Trophoblast cell (in vitro differentiated cells and primary cell): Measurements from ENCODE around the gene PRRX2.
A peak's percentile ranks its signal among the peaks of the same experiment; 100 is the strongest.

Experiments used
- DNase-seq, 2 donors: peaks; one replicate each; pipeline ENCODE4 v3.0.0-alpha.2; 2016
- H2AFZ ChIP-seq: 2 replicates; pipeline ENCODE4 v1.6.1; 2013; ENCODE audit warnings: low read length, moderate library complexity, mild to moderate bottlenecking; ENCODE audit not compliant: insufficient read depth, poor library complexity
- H2AK5ac ChIP-seq: 2 replicates; pipeline ENCODE4 v1.6.1; 2013; ENCODE audit warnings: mild to moderate bottlenecking, low read length
- H2BK120ac ChIP-seq: 2 replicates; pipeline ENCODE4 v1.6.1; 2013; ENCODE audit warnings: low read length, mild to moderate bottlenecking, moderate library complexity; ENCODE audit not compliant: insufficient read depth, poor library complexity
- H2BK12ac ChIP-seq: 2 replicates; pipeline ENCODE4 v1.6.1; 2013; ENCODE audit warnings: mild to moderate bottlenecking, low read length, moderate library complexity
- H2BK5ac ChIP-seq: 2 replicates; pipeline ENCODE4 v1.6.1; 2013; ENCODE audit warnings: low read length, low read depth, moderate library complexity, mild to moderate bottlenecking; ENCODE audit not compliant: poor library complexity
- H3K14ac ChIP-seq: 2 replicates; pipeline ENCODE4 v1.6.1; 2013; ENCODE audit warnings: mild to moderate bottlenecking, low read length
- H3K18ac ChIP-seq: 2 replicates; pipeline ENCODE4 v1.6.1; 2013; ENCODE audit warnings: mild to moderate bottlenecking, low read length
- H3K23ac ChIP-seq: 2 replicates; pipeline ENCODE4 v1.6.1; 2013; ENCODE audit warnings: low read length
- H3K27ac ChIP-seq: 2 replicates; pipeline ENCODE4 v1.5.1; 2013; ENCODE audit warnings: low read depth, mild to moderate bottlenecking, inconsistent platforms, low read length, moderate library complexity
- H3K27me3 ChIP-seq: 2 replicates; pipeline ENCODE4 v1.6.1; 2013; ENCODE audit warnings: inconsistent platforms, mild to moderate bottlenecking, low read length, moderate library complexity; ENCODE audit not compliant: insufficient read depth
- H3K36me3 ChIP-seq, 2 experiments: 1 replicate in 1 of 2; 2 replicates in 1 of 2; pipeline ENCODE4 v1.6.1; 2013; ENCODE audit warnings: low read length in 2 of 2, mild to moderate bottlenecking in 2 of 2, moderate library complexity in 1 of 2; ENCODE audit not compliant: insufficient read depth in 2 of 2, control insufficient read depth in 1 of 2
- H3K4ac ChIP-seq: 2 replicates; pipeline ENCODE4 v1.6.1; 2013; ENCODE audit warnings: low read depth, mild to moderate bottlenecking, low read length, moderate library complexity
- H3K4me1 ChIP-seq, 2 experiments: 1 replicate in 1 of 2; 2 replicates in 1 of 2; pipeline ENCODE4 v1.6.1; 2013; ENCODE audit warnings: low read length in 2 of 2, mild to moderate bottlenecking in 2 of 2, moderate library complexity in 1 of 2; ENCODE audit not compliant: insufficient read depth in 2 of 2, control insufficient read depth in 1 of 2
- H3K4me2 ChIP-seq: 2 replicates; pipeline ENCODE4 v1.6.1; 2013; ENCODE audit warnings: inconsistent platforms, mild to moderate bottlenecking, low read length, moderate library complexity
- H3K4me3 ChIP-seq: 2 replicates; pipeline ENCODE4 v1.5.1; 2013; ENCODE audit warnings: mild to moderate bottlenecking, low read depth, low read length, inconsistent platforms
- H3K79me1 ChIP-seq: one replicate; pipeline ENCODE4 v1.6.1; 2013; ENCODE audit warnings: low read length
- H3K79me2 ChIP-seq: 2 replicates; pipeline ENCODE4 v1.6.1; 2013; ENCODE audit warnings: low read length, mild to moderate bottlenecking; ENCODE audit not compliant: control insufficient read depth, insufficient read depth, poor library complexity
- H3K9ac ChIP-seq: 2 replicates; pipeline ENCODE4 v1.6.1; 2013; ENCODE audit warnings: mild to moderate bottlenecking, low read length
- H3K9me3 ChIP-seq: 2 replicates; pipeline ENCODE4 v1.6.1; 2013; ENCODE audit warnings: low read depth, mild to moderate bottlenecking, control low read depth, inconsistent platforms, low read length; ENCODE audit not compliant: insufficient read depth
- H4K12ac ChIP-seq: 2 replicates; pipeline ENCODE4 v1.6.1; 2013; ENCODE audit warnings: low read depth, mild to moderate bottlenecking, low read length, moderate library complexity
- H4K8ac ChIP-seq: 2 replicates; pipeline ENCODE4 v1.6.1; 2013; ENCODE audit warnings: low read depth, mild to moderate bottlenecking, low read length, moderate library complexity
- H4K91ac ChIP-seq: one replicate; pipeline ENCODE4 v1.6.1; 2013; ENCODE audit warnings: low read depth, mild to moderate bottlenecking, low read length, moderate library complexity
- WGBS: extraction: QIAGEN DNeasy Blood & Tissue Kit; methylation state at CpG from one replicate; pipeline ENCODE4 v1.1.7; 2013; ENCODE audit warnings: missing lambda C conversion rate; ENCODE audit not compliant: insufficient read length, insufficient coverage; ENCODE audit errors: extremely low coverage; 5-methylcytosine and 5-hydroxymethylcytosine counted together

Gene PRRX2

GRCh38 chr9:129653823-129654553 lies 11.5 kb upstream of the PRRX2 start:
- no peaks in the 10 kb centered on the region for H3K27me3 ChIP-seq
- H2AFZ ChIP-seq: no peak overlapping the region
- DNase-seq: no peak
- no peak overlapping the region for H2BK12ac ChIP-seq
- H2BK5ac ChIP-seq: no peak overlapping the region
- no peak overlapping the region for H4K12ac ChIP-seq
- no peak overlapping the region for H2BK120ac ChIP-seq
- H3K23ac ChIP-seq: no peak overlapping the region
- no peak overlapping the region for H3K9ac ChIP-seq
- no peak overlapping the region for H3K4me2 ChIP-seq
- no peak overlapping the region for H3K14ac ChIP-seq
- H2AK5ac ChIP-seq: no peak overlapping the region
- no peak overlapping the region for H4K91ac ChIP-seq
- H3K18ac ChIP-seq: no peak overlapping the region
- H3K4ac ChIP-seq: no peak overlapping the region
- no peaks in the 10 kb centered on the region for H3K79me2 ChIP-seq
- H4K8ac ChIP-seq: no peak overlapping the region
- H3K79me1 ChIP-seq: no peaks in the 10 kb centered on the region
- H3K4me1 ChIP-seq: no peaks in the 10 kb centered on the region
- H3K36me3 ChIP-seq: no peaks in the 10 kb centered on the region
- no peak overlapping the region for H3K27ac ChIP-seq
- H3K4me3 ChIP-seq: no peak overlapping the region
- H3K9me3 ChIP-seq: no peaks in the 10 kb centered on the region
- no CpG with 5 or more reads among the region's 19 CpGs for WGBS

GRCh38 chr9:129654554-129655040 lies 10.8 kb upstream of the PRRX2 start:
- Histone ChIP-seq H3K23ac (no peak overlapping the region), H4K8ac (no peak overlapping the region), H3K27ac (no peak overlapping the region), H4K12ac (no peak overlapping the region), H3K79me1 (no peaks in the 10 kb centered on the region), H2BK12ac (no peak overlapping the region), H3K4ac (no peak overlapping the region), H3K27me3 (no peaks in the 10 kb centered on the region), H3K79me2 (no peaks in the 10 kb centered on the region), H3K18ac (no peak overlapping the region), H3K4me3 (no peak overlapping the region), H4K91ac (no peak overlapping the region), H3K9ac (peak overlapping the region; percentile 75), H2BK120ac (no peak overlapping the region), H3K9me3 (no peaks in the 10 kb centered on the region), H2BK5ac (no peak overlapping the region), H2AK5ac (no peak overlapping the region), H3K4me1 (no peaks in the 10 kb centered on the region), H3K36me3 (no peaks in the 10 kb centered on the region), H3K4me2 (no peak overlapping the region), H2AFZ (no peak overlapping the region), H3K14ac (no peak overlapping the region)
- no CpG with 5 or more reads among the region's 20 CpGs for WGBS
- DNase-seq: no peak

GRCh38 chr9:129655154-129655553 lies 10.3 kb upstream of the PRRX2 start:
- Histone ChIP-seq H4K8ac (no peak overlapping the region), H2AK5ac (no peak overlapping the region), H3K36me3 (no peaks in the 10 kb centered on the region), H4K91ac (no peak overlapping the region), H3K23ac (no peak overlapping the region), H3K14ac (no peak overlapping the region), H3K4me2 (no peak overlapping the region), H2BK12ac (no peak overlapping the region), H3K4me3 (no peak overlapping the region), H3K9me3 (no peaks in the 10 kb centered on the region), H3K79me1 (no peaks in the 10 kb centered on the region), H3K27ac (no peak overlapping the region), H4K12ac (no peak overlapping the region), H3K27me3 (no peaks in the 10 kb centered on the region), H3K18ac (no peak overlapping the region), H3K4ac (no peak overlapping the region), H3K9ac (no peak overlapping the region), H2AFZ (no peak overlapping the region), H3K4me1 (no peaks in the 10 kb centered on the region), H3K79me2 (no peaks in the 10 kb centered on the region), H2BK5ac (no peak overlapping the region), H2BK120ac (no peak overlapping the region)
- no peak for DNase-seq
- WGBS: no CpG with 5 or more reads among the region's 7 CpGs

GRCh38 chr9:129655696-129656095 lies 9.8 kb upstream of the PRRX2 start:
- Histone ChIP-seq H4K8ac (no peak overlapping the region), H2AK5ac (no peak overlapping the region), H3K4ac (no peak overlapping the region), H2BK12ac (no peak overlapping the region), H3K9ac (peak overlapping the region; percentile 17), H4K12ac (no peak overlapping the region), H3K79me2 (no peaks in the 10 kb centered on the region), H2AFZ (no peak overlapping the region), H3K27ac (no peak overlapping the region), H3K14ac (no peak overlapping the region), H3K4me1 (no peaks in the 10 kb centered on the region), H3K18ac (no peak overlapping the region), H3K27me3 (no peaks in the 10 kb centered on the region), H3K36me3 (no peaks in the 10 kb centered on the region), H3K23ac (no peak overlapping the region), H2BK5ac (no peak overlapping the region), H3K9me3 (no peaks in the 10 kb centered on the region), H3K79me1 (no peaks in the 10 kb centered on the region), H4K91ac (no peak overlapping the region), H3K4me3 (peak overlapping the region; percentile 12), H3K4me2 (no peak overlapping the region), H2BK120ac (no peak overlapping the region)
- no peak for DNase-seq
- no CpG with 5 or more reads among the region's 7 CpGs for WGBS
